ENCODE data around the gene KCNQ5. TPM values are rescaled to one million over a fixed set of nuclear protein-coding genes. Genes with fewer than 3 reads are reported as not detected.

The KCNQ5 gene
- total and polyA plus RNA-seq, 4 experiments from 2014 or later = 1.0 to 4.2 (median 3.4) TPM; not detected in 1

DNA sequence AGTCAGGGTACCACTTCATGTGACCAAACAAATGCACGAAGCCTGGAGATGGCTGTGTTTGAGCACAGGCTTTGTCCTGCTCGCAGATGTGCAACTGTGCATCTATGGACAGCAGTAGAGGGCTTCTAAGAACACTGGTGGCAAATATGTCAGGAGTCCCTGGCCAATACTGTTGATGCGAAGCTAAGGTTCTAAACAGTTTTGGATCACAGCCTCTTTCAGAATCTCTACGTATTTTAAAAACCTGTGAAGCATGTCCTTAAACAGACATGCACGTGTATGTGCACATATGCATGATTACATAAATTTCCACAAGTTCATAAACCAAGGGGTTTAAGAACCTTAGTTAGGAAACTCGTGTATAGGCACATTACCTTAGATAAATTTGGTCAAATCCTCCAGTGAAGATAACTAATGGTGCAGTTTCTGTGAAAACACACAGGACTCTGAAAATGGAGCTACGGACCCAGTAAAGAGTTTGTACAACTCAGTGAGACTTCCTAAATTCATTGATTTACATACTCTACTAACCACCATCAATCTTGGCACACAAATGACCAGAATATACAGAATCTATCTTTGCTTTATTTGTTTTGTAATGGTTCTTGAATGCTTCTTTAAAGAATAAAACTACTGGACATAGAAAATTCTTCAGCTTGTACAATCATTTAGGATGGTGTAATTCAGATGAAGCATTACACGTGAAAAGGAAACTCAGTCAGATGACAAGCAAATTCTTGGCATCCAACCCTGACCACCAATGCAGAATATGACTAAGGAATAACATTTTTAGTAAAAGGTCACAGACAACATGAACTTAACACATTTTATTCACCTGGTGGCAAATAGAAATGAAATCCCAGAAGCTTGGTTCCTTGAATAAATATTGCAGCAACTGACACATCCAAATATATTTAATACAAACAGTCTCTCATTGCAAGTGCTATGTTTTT is 27.4 kb downstream of the KCNQ5 start:
- Mint-ChIP-seq H3K4me3 (no peak overlapping the region), H3K4me1 (peaks cover 0 to 8% (median 5%) of the 10 kb centered on the region in 4 donors), H3K9me3 (no peaks in the 10 kb centered on the region), H3K27ac (no peak overlapping the region), H3K36me3 (no peaks in the 10 kb centered on the region), H3K27me3 (no peaks in the 10 kb centered on the region)
- intact Hi-C loops (cut with micrococcal nuclease) = no loop called here
- no peak for DNase-seq
- Histone ChIP-seq H3K9me3 (ENCODE audit: control insufficient read depth in 1 of 2, low read length in 2 of 2) (no peaks in the 10 kb centered on the region), H3K27ac (ENCODE audit: low read depth, low read length) (no peak overlapping the region), H3K4me3 (ENCODE audit: low read length in 2 of 2) (no peak overlapping the region), H3K36me3 (ENCODE audit: insufficient read depth, low read length) (no peaks in the 10 kb centered on the region), H3K27me3 (ENCODE audit: insufficient read depth, low read length) (no peaks in the 10 kb centered on the region), H3K4me1 (ENCODE audit: insufficient read depth, low read length) (no peaks in the 10 kb centered on the region)
- POLR2A ChIA-PET (ENCODE audit: partially characterized antibody) = no interaction called here
- CTCF ChIA-PET (ENCODE audit: partially characterized antibody) = interaction anchor here (1.3 kb wide), 1 partner anchor 22 kb away, joined by 3 read pairs; no protein-coding TSS in a partner anchor

DNA sequence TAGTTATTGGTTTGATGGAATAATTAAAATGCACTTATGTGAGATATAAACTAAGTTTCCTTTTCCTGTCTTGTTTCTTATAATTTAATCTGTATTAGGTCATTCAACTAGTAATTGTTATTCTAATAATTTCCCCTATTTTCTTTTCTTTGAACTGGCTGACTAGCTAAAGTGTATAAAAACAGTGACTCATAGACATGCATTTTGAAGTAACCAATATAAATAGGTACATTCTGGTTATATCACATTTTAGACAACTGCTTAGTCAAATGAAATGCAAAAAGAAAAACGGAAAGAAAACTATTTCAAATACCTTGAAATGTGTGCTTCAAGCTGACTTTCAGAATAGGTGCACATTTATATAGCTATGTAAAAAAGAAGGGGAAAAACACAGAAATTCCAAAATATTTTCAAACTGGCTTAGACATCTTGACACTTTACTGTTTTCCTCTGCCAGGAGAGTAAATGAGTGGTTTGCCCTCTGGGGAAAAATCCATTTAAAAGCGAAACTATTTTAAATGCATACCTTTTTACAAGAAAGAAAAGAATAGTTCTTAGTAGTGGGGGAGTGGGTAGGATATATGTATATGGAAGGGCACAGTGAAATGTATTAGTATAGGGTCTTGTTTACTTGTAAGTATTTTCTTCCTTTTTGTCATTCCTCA is 28.3 kb downstream of the KCNQ5 start:
- H3K4me3 Mint-ChIP-seq = peak overlapping the region in 3 of 8 donors; percentile 20 to 42 (median 40)
- no peaks in the 10 kb centered on the region for H3K27me3 Mint-ChIP-seq
- no peaks in the 10 kb centered on the region for H3K9me3 Mint-ChIP-seq
- no peak overlapping the region for H3K4me3 ChIP-seq (ENCODE audit: low read length in 2 of 2)
- no peaks in the 10 kb centered on the region for H3K36me3 Mint-ChIP-seq
- CTCF ChIA-PET (ENCODE audit: partially characterized antibody) = interaction anchor here (1.3 kb wide), 1 partner anchor 23 kb away, joined by 3 read pairs; no protein-coding TSS in a partner anchor
- no peaks in the 10 kb centered on the region for H3K4me1 ChIP-seq (ENCODE audit: insufficient read depth, low read length)
- POLR2A ChIA-PET (ENCODE audit: partially characterized antibody) = no interaction called here
- H3K4me1 Mint-ChIP-seq = peaks cover 0 to 8% (median 5%) of the 10 kb centered on the region in 4 donors
- intact Hi-C loops (cut with micrococcal nuclease) = no loop called here
- no peak for DNase-seq
- no peak overlapping the region for H3K27ac ChIP-seq (ENCODE audit: low read depth, low read length)
- no peaks in the 10 kb centered on the region for H3K27me3 ChIP-seq (ENCODE audit: insufficient read depth, low read length)
- H3K36me3 ChIP-seq (ENCODE audit: insufficient read depth, low read length) = no peaks in the 10 kb centered on the region
- no peak overlapping the region for H3K27ac Mint-ChIP-seq
- no peaks in the 10 kb centered on the region for H3K9me3 ChIP-seq (ENCODE audit: control insufficient read depth in 1 of 2, low read length in 2 of 2)

DNA sequence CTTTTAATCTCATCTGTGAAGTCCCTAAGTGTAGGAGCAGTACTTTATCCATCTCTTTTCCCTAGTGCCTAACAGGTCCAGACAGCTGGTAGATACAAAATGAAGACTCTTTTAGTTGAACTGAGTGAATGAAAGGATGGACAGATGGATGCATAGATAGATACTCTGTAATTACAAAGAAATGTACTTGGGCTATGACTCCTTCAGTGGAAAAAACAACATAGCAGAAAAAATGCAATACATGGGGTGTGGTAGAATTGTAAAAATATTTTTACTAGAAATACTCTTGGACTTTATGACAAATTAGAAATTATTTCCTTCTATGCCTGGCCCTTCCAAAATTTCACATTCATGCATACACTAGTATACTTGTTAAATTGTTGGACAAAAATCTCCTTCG is 29.3 kb downstream of the KCNQ5 start:
- no peaks in the 10 kb centered on the region for H3K9me3 ChIP-seq (ENCODE audit: control insufficient read depth in 1 of 2, low read length in 2 of 2)
- no peaks in the 10 kb centered on the region for H3K27me3 Mint-ChIP-seq
- no peaks in the 10 kb centered on the region for H3K36me3 ChIP-seq (ENCODE audit: insufficient read depth, low read length)
- no peak overlapping the region for H3K4me3 ChIP-seq (ENCODE audit: low read length in 2 of 2)
- H3K4me1 ChIP-seq (ENCODE audit: insufficient read depth, low read length) = no peaks in the 10 kb centered on the region
- ChIA-PET POLR2A (ENCODE audit: partially characterized antibody) (no interaction called here), CTCF (ENCODE audit: partially characterized antibody) (no interaction called here)
- H3K9me3 Mint-ChIP-seq = no peaks in the 10 kb centered on the region
- intact Hi-C loops (cut with micrococcal nuclease) = no loop called here
- no peak for DNase-seq
- H3K27ac Mint-ChIP-seq = no peak overlapping the region
- peaks cover 0 to 8% (median 5%) of the 10 kb centered on the region in 4 donors for H3K4me1 Mint-ChIP-seq
- H3K27ac ChIP-seq (ENCODE audit: low read depth, low read length) = no peak overlapping the region
- no peaks in the 10 kb centered on the region for H3K27me3 ChIP-seq (ENCODE audit: insufficient read depth, low read length)
- H3K4me3 Mint-ChIP-seq = no peak overlapping the region
- H3K36me3 Mint-ChIP-seq = no peaks in the 10 kb centered on the region

DNA sequence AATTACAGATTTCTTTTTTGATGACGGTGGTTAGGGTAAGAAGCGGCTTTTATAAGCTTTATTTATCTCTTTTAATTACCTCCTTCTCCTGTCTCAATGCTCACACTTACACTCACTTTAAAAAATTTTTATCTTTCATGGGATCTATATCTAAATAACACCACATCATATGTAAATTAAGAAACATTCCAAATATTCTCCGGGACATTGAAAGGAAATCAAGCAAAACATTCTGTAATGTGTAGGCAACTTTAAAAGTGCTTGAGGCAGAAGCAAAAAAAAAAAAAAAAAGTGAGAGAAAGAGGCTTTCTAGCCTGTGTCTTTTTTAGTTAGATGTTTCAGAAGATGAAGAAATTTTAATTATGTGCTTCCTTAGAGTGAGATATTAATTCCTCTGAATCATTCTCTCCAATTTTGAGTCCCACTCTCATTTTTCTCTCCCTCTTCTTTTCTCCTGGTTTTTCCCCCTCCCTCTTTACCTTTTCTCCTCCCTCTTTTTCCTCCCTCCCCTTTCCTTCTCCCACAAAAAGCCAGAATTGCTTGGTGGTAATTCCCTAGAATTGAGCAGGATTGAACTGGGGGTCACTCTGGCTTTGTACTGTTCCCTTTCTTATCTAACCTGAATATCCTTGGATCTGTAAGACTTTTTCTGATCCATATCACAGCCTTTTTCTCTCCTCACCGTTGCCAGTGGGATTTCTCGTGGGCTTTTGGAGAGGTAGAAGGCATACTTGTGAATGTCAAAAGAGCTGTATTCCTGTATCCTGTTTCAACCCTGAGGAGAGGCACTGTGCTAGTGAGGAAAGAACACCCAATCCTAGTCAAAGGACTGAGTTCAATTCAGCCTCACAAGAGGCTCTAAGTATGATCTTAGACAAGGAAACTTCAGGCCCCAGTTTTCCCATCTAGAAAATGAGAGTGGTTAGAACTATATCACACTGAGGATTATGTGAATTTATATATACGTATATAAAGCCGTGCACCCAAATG is 30.4 kb downstream of the KCNQ5 start:
- Mint-ChIP-seq H3K36me3 (no peaks in the 10 kb centered on the region), H3K4me1 (peaks cover 0 to 8% (median 5%) of the 10 kb centered on the region in 4 donors), H3K4me3 (no peak overlapping the region), H3K27me3 (no peaks in the 10 kb centered on the region), H3K9me3 (no peaks in the 10 kb centered on the region), H3K27ac (no peak overlapping the region)
- no peak for DNase-seq
- POLR2A ChIA-PET (ENCODE audit: partially characterized antibody) = no interaction called here
- Histone ChIP-seq H3K36me3 (ENCODE audit: insufficient read depth, low read length) (no peaks in the 10 kb centered on the region), H3K9me3 (ENCODE audit: control insufficient read depth in 1 of 2, low read length in 2 of 2) (no peaks in the 10 kb centered on the region), H3K27ac (ENCODE audit: low read depth, low read length) (no peak overlapping the region), H3K4me3 (ENCODE audit: low read length in 2 of 2) (no peak overlapping the region), H3K27me3 (ENCODE audit: insufficient read depth, low read length) (no peaks in the 10 kb centered on the region), H3K4me1 (ENCODE audit: insufficient read depth, low read length) (no peaks in the 10 kb centered on the region)
- CTCF ChIA-PET (ENCODE audit: partially characterized antibody) = no interaction called here
- intact Hi-C loops (cut with micrococcal nuclease) = no loop called here

DNA sequence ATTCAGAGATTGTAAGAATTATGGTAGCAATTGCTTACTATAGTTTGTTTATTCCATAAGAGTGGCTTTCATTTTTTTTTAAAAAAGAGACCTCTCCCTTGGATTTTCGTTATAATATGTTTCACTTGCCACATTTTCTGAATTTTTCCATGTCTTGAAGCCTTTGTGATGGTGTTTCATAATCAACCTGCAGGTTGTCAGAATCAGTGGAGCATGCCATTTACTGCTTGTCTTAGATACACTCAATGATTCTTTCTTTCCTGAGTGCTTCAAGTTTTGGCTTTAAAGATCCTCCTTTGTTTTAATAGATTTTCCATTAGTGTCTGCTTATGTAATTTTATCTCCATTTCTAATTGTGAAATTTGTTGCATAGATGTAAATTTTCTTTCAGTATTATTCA is 31.2 kb downstream of the KCNQ5 start:
- Histone ChIP-seq H3K36me3 (ENCODE audit: insufficient read depth, low read length) (no peaks in the 10 kb centered on the region), H3K4me3 (ENCODE audit: low read length in 2 of 2) (no peak overlapping the region), H3K27ac (ENCODE audit: low read depth, low read length) (no peak overlapping the region), H3K4me1 (ENCODE audit: insufficient read depth, low read length) (no peaks in the 10 kb centered on the region), H3K9me3 (ENCODE audit: control insufficient read depth in 1 of 2, low read length in 2 of 2) (no peaks in the 10 kb centered on the region), H3K27me3 (ENCODE audit: insufficient read depth, low read length) (no peaks in the 10 kb centered on the region)
- H3K27ac Mint-ChIP-seq = no peak overlapping the region
- peaks cover 0 to 8% (median 5%) of the 10 kb centered on the region in 4 donors for H3K4me1 Mint-ChIP-seq
- no peaks in the 10 kb centered on the region for H3K27me3 Mint-ChIP-seq
- H3K9me3 Mint-ChIP-seq = no peaks in the 10 kb centered on the region
- ChIA-PET POLR2A (ENCODE audit: partially characterized antibody) (no interaction called here), CTCF (ENCODE audit: partially characterized antibody) (no interaction called here)
- no peaks in the 10 kb centered on the region for H3K36me3 Mint-ChIP-seq
- H3K4me3 Mint-ChIP-seq = no peak overlapping the region
- intact Hi-C loops (cut with micrococcal nuclease) = no loop called here
- no peak for DNase-seq

DNA sequence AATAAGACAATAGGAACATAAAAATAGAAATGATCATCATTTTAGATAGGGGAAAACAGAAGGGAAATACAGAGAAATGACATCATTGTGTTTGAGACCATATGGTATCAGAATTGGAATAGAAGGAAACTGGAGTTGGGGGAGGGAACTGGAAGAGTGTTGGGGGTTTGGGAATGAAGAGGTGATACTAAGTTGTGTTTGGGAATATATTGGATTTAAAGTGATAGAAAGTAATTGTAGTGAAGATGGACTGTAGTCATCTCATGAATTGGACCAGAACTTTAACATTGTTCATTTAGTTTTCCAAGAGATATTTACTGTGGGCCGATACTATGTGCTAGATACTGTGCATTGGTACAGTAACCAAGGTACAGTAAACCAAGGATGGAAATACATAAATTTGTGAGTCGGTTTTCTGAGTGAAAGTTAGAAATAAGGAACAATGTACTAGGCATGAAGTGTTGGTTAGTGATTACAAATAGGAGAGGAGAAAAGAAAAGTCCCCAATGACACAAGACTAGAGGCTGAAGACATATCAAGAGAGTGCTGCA is 32.3 kb downstream of the KCNQ5 start:
- Histone ChIP-seq H3K9me3 (ENCODE audit: control insufficient read depth in 1 of 2, low read length in 2 of 2) (no peaks in the 10 kb centered on the region), H3K27ac (ENCODE audit: low read depth, low read length) (no peak overlapping the region), H3K4me1 (ENCODE audit: insufficient read depth, low read length) (no peaks in the 10 kb centered on the region), H3K4me3 (ENCODE audit: low read length in 2 of 2) (no peak overlapping the region), H3K36me3 (ENCODE audit: insufficient read depth, low read length) (no peaks in the 10 kb centered on the region), H3K27me3 (ENCODE audit: insufficient read depth, low read length) (no peaks in the 10 kb centered on the region)
- Mint-ChIP-seq H3K4me1 (peaks cover 0 to 8% (median 5%) of the 10 kb centered on the region in 4 donors), H3K9me3 (no peaks in the 10 kb centered on the region), H3K27ac (no peak overlapping the region), H3K36me3 (no peaks in the 10 kb centered on the region), H3K27me3 (no peaks in the 10 kb centered on the region), H3K4me3 (no peak overlapping the region)
- CTCF ChIA-PET (ENCODE audit: partially characterized antibody) = no interaction called here
- DNase-seq = no peak
- POLR2A ChIA-PET (ENCODE audit: partially characterized antibody) = no interaction called here
- intact Hi-C loops (cut with micrococcal nuclease) = no loop called here

All from CD4-positive, alpha-beta memory T cell (primary cell).